HG03159 (cell line): ENCODE data around the gene TRIM56.
A peak's percentile ranks its signal among the peaks of the same experiment; 100 is the strongest.
"Not testable (repeated sequence)": the region's sequence is repeated elsewhere in the genome, so short reads cannot be mapped to it uniquely, and the experiment has no call there.

Source experiments
- ATAC-seq: cut with Tn5 transposase; IDR thresholded peaks from one replicate; pipeline ENCODE4 v1.9.1; 2021; ENCODE audit warnings: mild to moderate bottlenecking, moderate library complexity; ENCODE audit not compliant: unreplicated experiment

Gene TRIM56

GRCh38 chr7:101128040-101128834 lies 43.0 kb downstream of the TRIM56 start:
- no peak for ATAC-seq

- no peak for ATAC-seq
These were observed 44.4 kb downstream of the TRIM56 start for GRCh38 chr7:101129603-101130117.

- not testable (repeated sequence) for ATAC-seq
These were observed 47.6 kb downstream of the TRIM56 start for GRCh38 chr7:101132626-101133600.

GRCh38 chr7:101133621-101134398 lies 48.5 kb downstream of the TRIM56 start:
- no peak for ATAC-seq

- no peak for ATAC-seq
These were observed 49.2 kb downstream of the TRIM56 start for GRCh38 chr7:101134399-101134980.

- no peak for ATAC-seq
These were observed 52.5 kb downstream of the TRIM56 start for GRCh38 chr7:101137651-101138212.

- peak; percentile 73 for ATAC-seq
These were observed 53.1 kb downstream of the TRIM56 start for GRCh38 chr7:101138213-101138870.

- ATAC-seq, result no peak
These were observed 55.0 kb downstream of the TRIM56 start for GRCh38 chr7:101140339-101140699.

- no peak for ATAC-seq
These were observed 55.6 kb downstream of the TRIM56 start for GRCh38 chr7:101140746-101141382.
